GM19240 (cell line): Measurements from ENCODE around the gene GRIFIN.
"Not testable (repeated sequence)": the region's sequence is repeated elsewhere in the genome, so short reads cannot be mapped to it uniquely, and the experiment has no call there.

Experiments used
- DNase-seq: peaks from one replicate; pipeline ENCODE4 v3.0.0; 2011; ENCODE audit warnings: low spot score; ENCODE audit not compliant: insufficient read length

The GRIFIN gene

DNA sequence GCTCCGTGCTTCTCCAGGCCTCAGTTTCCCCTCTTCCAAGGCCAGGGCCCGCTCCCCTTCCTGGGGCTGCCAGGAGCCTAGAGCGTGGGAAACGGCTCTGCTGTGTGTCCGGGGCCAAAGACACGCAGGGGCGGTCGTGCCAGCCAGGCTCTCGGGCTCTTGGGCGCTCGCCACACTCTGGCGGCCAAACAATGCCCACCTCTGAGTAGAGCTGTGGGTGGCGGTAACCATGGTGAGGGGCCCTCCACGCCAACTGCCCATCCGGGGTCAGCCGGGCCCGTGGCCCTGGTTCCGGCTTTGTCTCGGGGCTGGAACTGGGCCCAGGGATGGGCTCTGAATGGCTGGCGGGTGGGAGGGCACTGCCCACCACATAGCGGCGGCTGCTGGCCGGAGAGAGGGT, 16.0 kb downstream of the GRIFIN start:
- no peak for DNase-seq

DNA sequence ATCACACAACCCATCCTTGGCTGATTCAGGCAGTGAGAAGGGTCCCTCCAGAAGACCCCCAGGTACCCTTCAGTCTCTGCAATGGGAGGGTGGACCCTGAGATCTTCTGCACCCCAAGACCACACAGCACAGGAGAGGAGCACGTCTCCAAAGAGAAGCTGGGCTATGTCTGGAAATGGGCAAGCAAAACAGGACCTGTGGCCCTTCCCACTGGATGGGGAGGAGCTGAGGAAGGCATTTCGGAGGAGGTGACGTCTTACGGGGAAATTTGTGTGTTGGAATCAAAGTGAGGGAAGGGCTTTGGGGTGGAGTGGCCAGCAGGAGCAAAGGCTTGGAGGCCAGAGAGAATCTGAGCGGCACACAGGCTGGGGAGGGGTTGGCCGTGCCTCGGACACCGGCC, 16.5 kb downstream of the GRIFIN start:
- no peak for DNase-seq

DNA sequence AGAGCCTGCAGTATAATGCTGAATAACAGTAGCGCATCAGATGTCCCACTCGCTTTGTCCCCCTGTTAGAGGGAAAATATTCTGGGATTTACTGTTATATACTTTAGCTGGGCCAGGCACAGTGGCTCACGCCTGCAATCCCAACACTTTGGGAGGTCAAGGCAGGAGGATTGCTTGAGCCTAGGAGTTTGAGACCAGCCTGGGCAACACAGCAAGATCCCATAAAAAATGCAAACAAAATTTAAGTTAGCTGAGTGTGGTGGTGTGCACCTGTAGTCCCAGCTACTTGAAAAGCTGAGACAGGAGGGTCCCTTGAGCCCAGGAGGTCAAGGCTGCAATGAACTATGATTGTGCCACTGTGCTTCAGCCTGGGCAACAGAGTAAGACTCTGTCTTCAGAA, 22.3 kb downstream of the GRIFIN start:
- DNase-seq: not testable (repeated sequence)

DNA sequence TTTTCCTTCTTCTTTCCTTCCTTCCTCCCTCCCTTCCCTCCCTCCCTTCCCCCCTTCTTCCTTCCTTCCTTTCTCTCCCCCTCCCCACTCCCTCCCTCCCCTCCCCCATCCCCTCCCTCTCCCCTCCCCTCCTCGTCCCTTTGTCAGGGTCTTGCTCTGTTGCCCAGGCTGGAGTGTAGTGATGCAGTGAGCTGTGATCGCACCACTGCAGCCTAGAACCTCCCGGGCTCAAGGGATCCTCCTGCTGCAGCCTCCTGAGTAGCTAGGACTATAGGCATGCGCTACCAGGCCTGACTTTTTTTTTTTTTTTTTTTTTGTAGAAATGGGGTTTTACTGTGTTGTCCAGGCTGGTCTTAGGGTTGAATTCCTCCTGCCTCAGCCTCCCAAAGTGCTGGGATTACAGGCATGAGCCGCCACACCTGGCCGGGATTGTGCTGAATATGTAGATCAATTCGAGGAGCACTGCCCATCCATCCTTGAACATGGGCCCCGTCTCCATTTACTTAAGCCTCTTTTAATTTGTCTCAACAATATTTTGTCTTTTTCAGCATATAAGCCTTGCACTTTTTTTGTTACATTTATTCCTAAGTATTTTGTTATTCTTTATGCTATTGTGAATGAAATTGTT, 23.4 kb downstream of the GRIFIN start:
- no peak for DNase-seq

DNA sequence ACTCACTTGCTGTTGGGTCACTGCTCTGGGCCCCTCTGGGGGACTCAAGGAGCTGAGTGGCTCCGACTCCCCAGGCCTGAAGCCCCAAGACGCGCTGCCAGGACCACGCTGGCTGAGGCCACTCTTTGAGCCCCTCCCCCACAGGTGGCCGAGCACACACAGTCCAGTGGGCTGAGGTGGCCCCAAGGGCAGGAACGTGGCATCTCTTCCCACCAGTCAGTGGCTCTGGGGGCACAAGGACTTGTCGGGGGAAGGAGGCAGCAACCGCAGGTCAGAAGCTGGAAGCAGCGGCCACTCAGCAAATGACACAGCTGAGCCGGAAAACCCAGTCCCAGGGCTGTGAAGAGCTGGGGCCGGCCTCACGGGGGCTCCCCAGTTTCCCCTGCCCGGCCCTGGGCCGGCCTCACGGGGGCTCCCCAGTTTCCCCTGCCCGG, 24.1 kb downstream of the GRIFIN start:
- no peak for DNase-seq

DNA sequence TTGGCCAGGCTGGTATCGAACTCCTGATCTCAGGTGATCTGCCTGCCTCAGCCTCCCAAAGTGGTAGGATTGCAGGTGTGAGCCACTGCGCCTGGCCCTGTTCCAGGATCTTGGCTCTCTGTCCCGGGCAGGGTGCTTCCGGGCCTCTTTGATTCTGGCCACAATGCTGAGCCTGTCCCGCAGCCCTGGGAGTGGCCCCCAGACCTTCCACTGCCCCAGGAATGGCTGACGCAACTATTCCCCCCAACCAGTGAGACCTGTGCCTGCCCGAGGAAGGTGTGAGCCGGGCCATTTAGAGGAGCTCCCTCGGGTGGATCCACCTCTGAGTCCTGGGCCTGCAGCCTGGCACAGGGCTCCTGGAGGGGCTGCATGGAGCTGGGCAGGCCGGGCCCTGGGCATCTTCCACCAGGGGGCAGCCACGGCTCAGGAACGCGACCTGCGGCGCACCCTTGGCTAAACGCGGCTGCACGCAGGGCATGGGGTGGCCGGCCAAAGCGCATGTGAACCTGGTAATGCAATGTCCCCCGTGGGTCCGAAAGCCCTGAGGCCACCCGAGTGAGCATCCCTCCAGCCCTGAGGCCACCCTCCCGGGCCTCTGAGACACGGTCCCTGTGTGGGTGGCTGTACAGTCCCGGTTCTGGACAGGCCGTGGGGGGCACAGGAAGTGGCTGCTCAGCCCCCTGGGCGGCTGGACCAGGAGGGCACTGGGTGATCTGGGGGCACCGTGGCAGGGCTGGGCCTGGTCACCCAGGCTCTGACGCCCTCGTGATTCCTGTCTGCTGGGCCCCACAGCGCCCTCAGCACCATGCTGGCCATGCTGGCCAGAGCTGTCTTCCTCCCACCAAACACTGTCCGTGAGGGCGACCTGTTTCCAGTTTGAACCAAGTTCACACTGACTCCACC, 24.8 kb downstream of the GRIFIN start:
- DNase-seq: peak; percentile 87

DNA sequence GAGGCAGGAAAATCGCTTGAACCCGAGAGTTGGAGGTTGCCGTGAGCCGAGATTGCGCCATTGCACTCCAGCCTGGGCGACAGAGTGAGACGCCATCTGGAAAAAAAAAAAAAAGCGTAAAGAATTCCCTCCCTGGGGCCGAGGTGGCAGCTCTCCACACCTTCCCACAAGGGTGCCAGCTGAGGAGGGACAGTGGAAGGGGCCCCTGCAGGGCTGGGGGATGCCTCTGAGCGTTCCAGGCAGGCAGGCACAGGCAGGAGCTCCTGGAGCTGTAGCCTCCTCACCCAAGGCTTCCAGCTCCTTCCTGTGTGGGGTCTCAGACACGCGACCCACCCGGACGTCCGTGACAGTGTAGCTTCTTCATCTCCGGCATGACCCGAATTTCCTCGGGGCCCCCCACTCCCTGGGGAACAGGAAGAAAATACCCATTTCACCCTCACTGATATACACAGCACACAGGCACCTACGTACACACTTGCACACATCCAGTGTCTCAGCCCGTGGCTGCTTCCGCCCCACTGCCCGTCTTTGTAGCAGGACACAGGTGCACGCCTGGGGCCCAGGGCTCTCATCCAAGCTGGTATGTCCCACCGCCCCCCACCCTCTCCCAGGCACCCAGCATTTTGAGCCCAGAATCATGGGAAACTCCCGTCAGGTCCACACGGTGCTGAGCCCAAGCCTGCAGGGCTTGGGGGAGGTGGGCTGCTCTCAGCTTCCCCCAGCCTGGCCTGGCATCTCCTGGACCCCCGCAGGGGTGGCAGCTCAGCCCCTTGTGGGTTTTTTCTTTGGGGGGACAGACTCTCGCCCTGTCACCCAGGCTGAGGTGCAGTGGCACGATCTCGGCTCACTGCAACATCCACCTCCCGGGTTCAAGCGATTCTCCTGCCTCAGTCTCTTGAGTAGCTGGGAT, 25.7 kb downstream of the GRIFIN start:
- DNase-seq: no peak

DNA sequence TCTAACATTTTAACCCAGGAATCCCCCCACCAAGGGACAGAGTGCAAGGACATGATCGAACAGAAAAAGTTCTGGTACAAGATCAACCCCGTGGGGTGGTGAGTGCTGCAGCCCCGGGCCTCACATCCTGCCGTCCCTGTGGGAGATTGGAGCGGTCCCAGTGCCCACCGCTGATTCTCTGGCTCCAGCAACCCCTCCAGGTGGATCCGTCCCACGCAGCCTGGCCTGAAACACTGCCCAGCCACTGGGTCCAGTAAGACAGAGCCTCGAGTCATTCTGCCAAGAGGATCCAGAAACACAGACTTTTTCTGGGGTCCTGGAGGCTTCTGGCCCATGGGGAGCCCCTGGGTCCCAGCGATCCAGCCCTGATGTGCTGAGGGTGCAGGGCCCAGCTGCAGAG, 29.5 kb downstream of the GRIFIN start:
- DNase-seq: no peak

DNA sequence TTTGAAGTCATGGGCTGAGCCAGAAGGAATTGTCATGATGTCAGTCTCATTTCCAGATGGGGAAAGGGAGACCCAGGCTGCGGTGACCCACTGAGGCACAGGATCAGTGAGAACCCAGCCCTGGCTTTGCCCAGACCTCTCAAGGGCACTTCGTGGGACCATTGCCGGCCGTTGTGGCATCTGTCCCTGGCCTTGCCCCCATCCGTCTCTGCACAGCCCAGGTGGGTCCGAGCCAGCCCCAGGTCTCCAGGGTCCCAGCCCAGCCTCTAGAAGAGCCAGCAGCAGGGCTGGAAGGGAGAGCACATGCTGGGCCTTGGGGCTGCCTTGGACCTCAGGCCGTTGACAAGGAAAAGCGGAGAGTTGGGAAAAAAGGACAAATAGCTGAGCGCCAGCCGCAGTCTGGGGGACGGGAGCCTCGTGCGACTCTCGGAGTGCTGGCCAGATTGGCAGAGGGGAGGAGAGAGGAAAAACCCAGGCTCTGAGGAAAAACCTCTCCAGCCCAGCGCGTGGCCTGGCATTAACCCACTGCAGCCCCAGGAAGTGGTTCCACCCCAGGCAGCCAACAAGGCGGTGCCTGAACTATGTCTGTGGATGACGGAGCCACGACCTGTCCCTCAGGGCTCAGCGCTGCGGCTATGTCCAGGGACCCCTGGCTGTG, 30.2 kb downstream of the GRIFIN start:
- DNase-seq: no peak

DNA sequence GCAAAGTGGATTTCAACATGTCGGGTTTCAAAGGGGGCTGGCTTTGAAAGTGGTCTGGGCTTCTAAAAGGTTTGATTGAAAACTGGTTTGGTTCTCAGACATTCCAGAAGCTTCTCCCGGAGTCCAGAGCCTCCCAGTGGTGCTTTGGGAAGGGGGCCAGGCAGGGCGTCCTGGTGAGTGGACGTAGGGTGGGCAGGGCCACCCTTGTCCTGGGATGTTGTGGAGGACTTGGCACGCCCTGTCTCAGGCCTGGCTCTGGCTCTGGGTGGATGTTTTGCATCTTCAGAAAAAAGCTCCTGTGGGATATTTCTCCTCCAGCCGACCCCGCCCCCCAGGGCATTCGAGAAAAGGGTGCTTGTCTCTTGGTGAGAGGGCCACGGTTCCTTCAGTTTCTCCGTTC, 31.2 kb downstream of the GRIFIN start:
- DNase-seq: no peak

DNA sequence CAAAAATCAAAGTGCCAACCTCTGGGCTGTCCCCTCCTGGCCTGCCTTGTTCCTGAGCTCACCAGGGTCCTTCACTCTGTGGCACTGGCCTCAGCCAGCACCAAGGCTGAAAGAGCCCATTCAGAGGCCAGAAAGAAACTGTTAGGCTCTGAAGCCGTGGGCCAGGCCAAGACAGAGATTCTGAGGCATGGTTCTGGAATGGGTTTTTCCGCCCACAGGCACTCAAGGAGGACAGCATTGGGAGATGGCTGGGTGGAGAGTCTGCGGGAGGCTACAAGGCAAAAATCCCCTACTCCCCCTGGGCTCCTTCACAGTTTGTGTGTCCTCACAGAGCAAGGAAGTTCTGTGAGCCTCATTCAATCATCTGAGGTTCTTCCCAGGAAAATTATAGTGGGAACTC, 31.7 kb downstream of the GRIFIN start:
- DNase-seq: no peak

DNA sequence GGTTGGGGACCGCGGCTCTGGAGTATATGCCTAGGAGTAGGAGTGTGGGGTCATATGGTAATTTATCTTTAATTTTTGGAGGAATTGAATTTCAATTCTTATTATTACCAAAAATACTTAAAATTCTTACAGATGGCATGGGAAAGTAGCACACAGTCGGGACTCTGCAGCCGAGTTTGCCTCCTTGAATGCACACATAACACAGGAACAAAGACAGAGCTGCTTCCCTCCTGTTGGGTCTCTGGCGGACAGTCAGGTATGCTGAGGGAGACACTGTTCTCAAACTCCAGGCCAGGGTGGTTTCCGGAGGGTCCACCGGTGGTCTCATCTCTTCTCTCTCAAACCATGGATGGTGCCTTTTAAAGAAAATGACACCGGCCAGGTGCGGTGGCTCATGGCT, 32.7 kb downstream of the GRIFIN start:
- DNase-seq: no peak

DNA sequence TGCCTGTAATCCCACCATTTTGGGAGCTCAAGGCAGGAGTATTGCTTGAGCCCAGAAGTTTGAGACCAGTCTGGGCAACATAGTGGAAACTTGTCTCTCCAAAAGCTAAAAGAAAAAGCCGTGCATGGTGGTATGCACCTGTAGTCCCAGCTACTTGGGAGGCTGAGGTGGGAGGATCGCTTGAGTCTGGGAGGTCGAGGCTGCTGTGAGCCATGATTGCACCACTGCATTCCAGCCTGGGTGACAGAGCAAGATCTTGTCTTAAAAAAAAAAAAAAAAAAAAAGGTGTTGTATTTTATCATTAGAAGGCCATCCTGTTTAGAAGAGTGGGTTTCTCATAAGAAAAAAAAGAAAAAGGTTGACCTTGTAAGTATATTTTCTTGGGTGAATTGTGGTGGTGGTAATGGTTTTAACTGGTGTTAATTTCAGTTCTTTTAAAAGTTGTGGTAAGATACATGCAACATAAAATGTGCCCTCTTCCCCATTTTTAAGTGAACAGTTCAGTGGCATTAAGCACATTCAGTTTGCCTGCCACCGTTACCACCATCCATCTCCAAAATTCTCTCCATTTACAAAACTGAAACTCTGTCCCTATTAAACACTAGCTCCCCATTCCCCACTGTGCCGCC, 34.7 kb downstream of the GRIFIN start:
- DNase-seq: no peak

DNA sequence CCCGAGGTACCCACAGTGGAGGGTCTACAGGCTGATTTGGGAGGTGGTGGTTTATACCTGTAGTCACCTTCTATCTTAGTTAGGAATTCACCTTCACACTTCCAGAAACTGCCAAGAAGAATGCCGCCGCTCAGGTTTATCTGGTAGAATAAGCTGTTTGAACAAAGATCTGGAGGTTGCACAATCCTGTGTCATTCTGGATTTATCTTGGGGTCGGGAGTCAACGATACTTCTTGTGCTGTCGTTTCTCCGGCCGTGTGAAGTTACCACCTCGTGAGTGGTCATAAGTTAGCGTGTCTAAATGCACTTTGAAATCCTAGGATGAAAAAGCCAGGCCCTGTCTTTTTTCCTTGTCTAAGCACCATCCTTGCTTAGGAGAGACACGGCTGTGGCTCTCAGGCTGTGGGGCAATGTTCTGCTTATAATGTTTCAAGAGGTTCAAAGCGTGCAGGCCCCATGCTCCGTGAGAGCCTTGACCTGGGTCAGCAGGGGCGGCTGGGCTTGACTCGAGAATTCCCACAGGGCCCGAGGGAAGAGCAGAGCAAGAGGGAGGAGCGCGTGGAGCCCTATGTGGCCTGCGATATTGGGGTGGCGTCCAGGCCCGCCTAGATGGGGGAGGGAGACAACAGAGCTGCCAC, 35.5 kb downstream of the GRIFIN start:
- no peak for DNase-seq

DNA sequence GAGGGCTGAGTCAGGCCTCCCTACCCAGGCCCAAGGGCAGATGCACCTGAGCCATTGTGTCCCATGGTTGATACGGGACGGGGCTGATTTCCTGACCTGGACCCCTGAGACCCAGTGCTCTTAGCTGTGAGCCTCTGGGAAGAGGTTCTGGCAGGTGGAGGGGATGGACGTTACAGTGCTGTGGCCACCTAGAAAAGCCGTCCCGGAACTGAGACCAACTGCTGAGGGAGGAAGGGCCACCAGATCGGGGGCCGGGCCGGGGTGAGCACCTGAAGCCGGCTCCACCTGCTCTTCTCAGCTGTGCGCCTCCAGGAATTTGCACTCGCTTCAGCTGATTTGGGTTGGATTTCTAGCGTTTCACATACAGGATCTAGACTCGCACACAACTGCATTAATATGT, 37.4 kb downstream of the GRIFIN start:
- DNase-seq: no peak

DNA sequence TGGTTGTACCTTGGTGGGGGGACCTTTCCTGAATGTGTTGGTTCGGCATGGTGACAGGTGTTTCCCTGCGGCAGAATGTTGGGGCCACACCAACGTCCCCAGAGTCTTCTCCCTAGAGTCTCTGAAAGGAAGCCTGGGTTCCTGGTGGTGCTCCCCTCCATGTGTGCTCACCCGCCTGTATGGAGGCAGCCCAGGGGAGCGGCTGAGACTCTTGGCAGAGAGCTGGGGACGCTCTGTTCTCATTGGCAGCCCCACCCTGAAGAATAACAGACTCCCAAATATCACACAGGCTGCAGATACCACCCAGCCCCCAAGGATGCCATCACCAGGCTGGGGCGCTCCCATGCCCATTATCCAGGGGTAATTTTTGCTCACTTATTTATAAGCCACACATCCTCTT, 38.0 kb downstream of the GRIFIN start:
- no peak for DNase-seq

DNA sequence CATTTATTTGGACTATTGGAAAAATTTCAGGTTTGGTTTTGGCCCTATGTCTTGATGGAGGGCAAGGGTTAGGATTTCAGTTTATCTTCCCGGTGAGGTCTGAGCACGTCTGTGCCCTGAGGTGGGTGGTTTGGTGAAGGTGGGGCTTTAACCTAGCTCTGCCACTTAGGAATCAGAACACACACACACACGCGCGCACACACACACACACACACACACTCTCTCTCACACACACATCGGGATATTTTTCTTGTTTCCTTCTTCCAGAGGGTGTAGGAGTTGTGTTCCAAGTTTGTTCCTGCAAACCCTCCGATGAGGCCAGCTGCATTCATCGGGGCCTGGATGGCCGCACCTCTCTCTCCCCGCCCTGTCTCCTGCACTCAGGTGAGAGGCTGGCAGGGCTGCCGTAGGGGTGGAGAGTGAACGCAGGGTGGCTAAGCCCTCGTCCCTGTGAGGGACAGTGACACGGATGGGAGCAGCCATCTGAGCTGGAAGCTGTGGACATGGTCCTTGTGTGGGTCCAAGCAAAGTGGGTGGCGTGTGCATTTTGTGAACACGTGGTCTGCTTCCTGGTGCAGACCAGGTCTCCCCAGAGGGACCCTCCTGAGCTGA, 38.6 kb downstream of the GRIFIN start:
- DNase-seq: no peak

DNA sequence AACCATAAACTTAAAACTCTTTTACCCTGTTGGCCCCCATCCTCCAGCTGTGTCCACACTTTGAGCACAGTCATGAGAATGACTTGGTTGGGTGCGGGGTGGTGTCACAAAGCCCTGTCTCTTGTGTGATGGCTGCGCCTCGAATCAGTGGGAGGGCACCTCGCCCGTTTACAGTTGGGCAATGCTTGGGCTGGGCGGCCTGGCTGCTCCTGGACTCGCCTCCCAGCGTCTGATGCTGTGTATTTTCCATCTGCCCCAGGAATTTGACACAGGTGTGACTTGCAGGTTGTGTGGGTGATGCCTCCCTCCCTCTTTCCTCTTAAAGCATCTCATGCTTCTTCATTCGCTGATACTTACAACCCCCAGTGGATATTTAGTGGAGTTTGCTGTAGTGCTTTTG, 39.1 kb downstream of the GRIFIN start:
- no peak for DNase-seq

DNA sequence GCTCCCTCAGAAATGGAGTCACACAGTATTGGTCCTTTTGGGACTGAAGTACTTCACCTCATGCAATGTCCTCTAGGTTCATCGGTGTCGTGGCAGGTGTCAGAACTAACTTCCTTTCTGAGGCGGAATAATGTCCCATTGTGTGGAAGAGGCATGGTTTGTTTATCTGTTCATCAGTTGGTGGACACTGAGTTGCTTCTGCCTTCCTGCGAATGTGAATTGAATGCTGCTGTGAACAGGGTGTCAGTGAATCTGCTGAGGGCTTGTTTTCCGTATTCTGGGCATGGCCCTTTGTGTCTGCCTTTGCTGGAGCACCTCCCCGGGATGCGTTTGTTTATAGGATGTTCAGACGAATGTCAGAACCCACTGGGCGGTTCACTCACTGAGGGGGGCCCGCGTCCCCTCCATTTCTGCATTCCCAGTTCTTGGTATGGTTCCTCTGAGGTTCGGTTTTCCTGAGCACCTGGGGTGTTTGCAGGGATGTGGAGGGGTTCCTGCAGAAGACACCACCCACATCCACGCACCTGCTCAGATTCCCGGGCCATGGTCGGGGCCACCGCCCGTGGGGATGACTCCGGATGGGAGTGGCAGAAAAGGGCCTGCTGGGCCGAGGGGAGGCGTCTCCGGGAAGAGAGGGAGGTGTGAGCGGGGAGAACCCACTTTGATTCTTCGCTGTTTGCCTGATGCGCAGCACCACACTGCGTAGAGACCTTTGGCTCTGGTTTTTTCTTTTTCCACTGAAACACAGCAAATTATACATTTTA, 39.7 kb downstream of the GRIFIN start:
- no peak for DNase-seq
